ENCODE measurements around the gene GPM6B. TPM values are rescaled to one million over a fixed set of nuclear protein-coding genes. Genes with fewer than 3 reads are reported as not detected.

Gene GPM6B
- total RNA-seq, 2 experiments from 2014 or later, result not detected

DNA sequence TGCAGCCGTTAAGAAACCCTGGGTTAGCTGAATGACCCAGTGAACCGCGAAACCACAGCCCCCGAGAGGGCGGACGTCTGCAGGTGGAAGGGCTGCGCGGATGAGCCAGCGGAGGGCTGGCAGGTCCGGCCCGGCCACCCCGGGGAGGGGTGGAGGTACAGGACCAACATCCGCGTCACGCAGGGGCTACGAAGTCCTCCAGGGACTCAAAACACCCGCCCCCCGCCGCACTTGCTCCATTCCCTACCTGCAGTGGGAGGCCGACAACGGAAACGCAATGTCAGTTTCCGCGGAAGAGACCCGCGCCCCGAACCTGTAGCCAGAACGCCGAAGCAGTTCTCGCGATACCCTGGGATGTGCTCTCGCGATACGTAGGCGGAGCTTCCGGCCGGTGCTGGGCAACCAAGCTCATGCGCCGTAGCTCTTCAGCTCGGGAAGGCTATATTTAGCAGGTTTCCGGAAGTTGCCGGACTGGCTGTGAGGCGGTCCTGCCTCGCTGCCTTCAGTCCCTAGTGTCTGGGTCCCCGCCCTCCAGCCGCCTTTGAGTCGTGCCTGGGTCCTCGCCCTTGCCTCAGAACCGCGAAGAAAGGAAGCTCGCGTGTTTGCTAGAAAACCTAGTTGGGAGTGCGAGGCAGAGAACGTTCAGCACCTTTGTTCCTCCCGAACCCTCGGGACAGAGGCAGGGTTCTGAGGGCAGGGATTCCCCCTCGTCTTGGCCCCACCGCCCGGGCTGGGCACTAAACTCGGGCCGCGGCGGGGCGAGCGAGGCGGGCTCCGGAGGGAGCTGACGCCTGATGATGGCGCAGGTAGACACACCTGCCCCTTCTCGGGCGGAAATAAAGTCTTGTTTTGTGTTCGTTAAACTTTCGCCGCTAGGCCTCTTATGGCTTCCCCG, 82.4 kb downstream of the GPM6B start, which contains the start of the genes OFD1 and TRAPPC2:
Gene OFD1 (plus strand): TSS at position 471 of the 895 bp plus-strand sequence. CDS start 324 bp downstream, at position 795.
Gene TRAPPC2 (minus strand): TSS at position 343 of the 895 bp plus-strand sequence. CDS start 14,657 bp downstream, outside the sequence.
- Histone ChIP-seq H3K9me3 (ENCODE audit: low read length) (no peaks in the 10 kb centered on the region), H3K4me1 (ENCODE audit: insufficient read depth, low read length, poor library complexity, severe bottlenecking) (peaks cover 36% of the 10 kb centered on the region)
- BruUV-seq (replicated peaks), result no TSS peak

DNA sequence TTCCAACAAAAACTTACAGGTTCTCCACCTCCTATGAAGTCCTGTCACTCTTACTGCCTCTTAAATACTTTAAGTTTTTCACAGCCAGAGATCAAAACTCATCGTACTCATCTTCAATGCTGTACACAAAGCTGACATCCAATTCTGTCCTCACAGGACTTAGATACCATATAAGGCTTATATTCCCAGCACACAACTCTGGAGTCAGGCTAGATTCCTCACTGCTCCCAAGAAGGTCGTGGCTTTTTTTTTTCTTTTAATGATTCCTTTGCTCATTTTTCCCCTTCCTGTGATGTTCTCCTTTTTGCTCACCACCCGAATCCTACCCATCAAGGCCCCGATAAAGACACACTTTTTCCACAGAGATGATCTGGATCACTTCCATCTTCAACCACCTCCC, 83.4 kb downstream of the GPM6B start:
- Histone ChIP-seq H3K79me2 (ENCODE audit: insufficient read depth, low read depth, low read length) (peaks cover 86% of the 10 kb centered on the region), H2AFZ (ENCODE audit: low read length) (no peak overlapping the region), H3K9me3 (ENCODE audit: low read length) (no peaks in the 10 kb centered on the region), H3K4me2 (ENCODE audit: low read length) (peak overlapping the region; percentile 86), H3K27ac (ENCODE audit: low read depth, low read length, poor library complexity, severe bottlenecking) (peak overlapping the region; percentile 99), H4K20me1 (ENCODE audit: insufficient read depth, low read length) (no peaks in the 10 kb centered on the region), H3K9me2 (ENCODE audit: insufficient read depth, low read length) (no peaks in the 10 kb centered on the region), H3K4me3 (ENCODE audit: low read depth, low read length, poor library complexity, severe bottlenecking) (peak overlapping the region; percentile 85), H3K4me1 (ENCODE audit: insufficient read depth, low read length, poor library complexity, severe bottlenecking) (peaks cover 31% of the 10 kb centered on the region), H3K36me3 (ENCODE audit: insufficient read depth, low read length) (peaks cover 39% of the 10 kb centered on the region)
- TF ChIP-seq, protein P1, sequence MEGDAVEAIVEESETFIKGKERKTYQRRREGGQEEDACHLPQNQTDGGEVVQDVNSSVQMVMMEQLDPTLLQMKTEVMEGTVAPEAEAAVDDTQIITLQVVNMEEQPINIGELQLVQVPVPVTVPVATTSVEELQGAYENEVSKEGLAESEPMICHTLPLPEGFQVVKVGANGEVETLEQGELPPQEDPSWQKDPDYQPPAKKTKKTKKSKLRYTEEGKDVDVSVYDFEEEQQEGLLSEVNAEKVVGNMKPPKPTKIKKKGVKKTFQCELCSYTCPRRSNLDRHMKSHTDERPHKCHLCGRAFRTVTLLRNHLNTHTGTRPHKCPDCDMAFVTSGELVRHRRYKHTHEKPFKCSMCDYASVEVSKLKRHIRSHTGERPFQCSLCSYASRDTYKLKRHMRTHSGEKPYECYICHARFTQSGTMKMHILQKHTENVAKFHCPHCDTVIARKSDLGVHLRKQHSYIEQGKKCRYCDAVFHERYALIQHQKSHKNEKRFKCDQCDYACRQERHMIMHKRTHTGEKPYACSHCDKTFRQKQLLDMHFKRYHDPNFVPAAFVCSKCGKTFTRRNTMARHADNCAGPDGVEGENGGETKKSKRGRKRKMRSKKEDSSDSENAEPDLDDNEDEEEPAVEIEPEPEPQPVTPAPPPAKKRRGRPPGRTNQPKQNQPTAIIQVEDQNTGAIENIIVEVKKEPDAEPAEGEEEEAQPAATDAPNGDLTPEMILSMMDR (conservative IDR thresholded peaks at IDR 0.05; ENCODE audit: low read length), result no peak
- TF ChIP-seq EZH2phosphoT487 (IDR thresholded peaks at IDR 0.05; ENCODE audit: borderline replicate concordance, low read depth, low read length), result no peak
- ChIA-PET CTCF (ENCODE audit: unreplicated experiment) (interaction anchor here (1.4 kb wide), 1 partner anchor 34 kb away, joined by 3 read pairs; no protein-coding TSS in a partner anchor), POLR2A (interaction anchor here (0.5 to 5.6 kb wide), 9 partner anchors 10 to 948 kb away, joined by 3 to 52 read pairs (median 8); partner anchors contain the start of genes GEMIN8 and RAB9A)
- BruUV-seq (replicated peaks), result no TSS peak
- no peak for DNase-seq (ENCODE audit: low spot score)
- intact Hi-C loops (cut with micrococcal nuclease; ENCODE audit: unreplicated experiment), result loop anchor here (5.0 to 10.0 kb wide), 5 partner anchors 36 to 776 kb away; partner anchors contain the start of gene GEMIN8

More for the DNA sequence above, 82.4 kb downstream of the GPM6B start, which contains the start of the genes OFD1 and TRAPPC2:
- peaks cover 48% of the 10 kb centered on the region for H3K36me3 ChIP-seq (ENCODE audit: insufficient read depth, low read length)
- TF ChIP-seq EZH2phosphoT487 (IDR thresholded peaks at IDR 0.05; ENCODE audit: borderline replicate concordance, low read depth, low read length), result no peak
- TF ChIP-seq, protein P1 (conservative IDR thresholded peaks at IDR 0.05; ENCODE audit: low read length), result no peak; the same call in 1 of the 2 replicates
- H3K27ac ChIP-seq (ENCODE audit: low read depth, low read length, poor library complexity, severe bottlenecking), result peak within 1 kb of the TSS; percentile 99
- peak within 1 kb of the TSS; percentile 86 for H3K4me2 ChIP-seq (ENCODE audit: low read length)
- intact Hi-C loops (cut with micrococcal nuclease; ENCODE audit: unreplicated experiment), result loop anchor here (2.0 to 10.0 kb wide), 7 partner anchors 24 to 777 kb away; partner anchors contain the start of genes GEMIN8 and TCEANC
- H3K79me2 ChIP-seq (ENCODE audit: insufficient read depth, low read depth, low read length), result peaks cover 88% of the 10 kb centered on the region
- no peak within 1 kb of the TSS for H2AFZ ChIP-seq (ENCODE audit: low read length)
- no peaks in the 10 kb centered on the region for H4K20me1 ChIP-seq (ENCODE audit: insufficient read depth, low read length)
- H3K4me3 ChIP-seq (ENCODE audit: low read depth, low read length, poor library complexity, severe bottlenecking), result peak within 1 kb of the TSS; percentile 85
- peak; percentile 97 for DNase-seq (ENCODE audit: low spot score)
- ChIA-PET CTCF (ENCODE audit: unreplicated experiment) (interaction anchor here (0.9 to 1.4 kb wide), 3 partner anchors 9 to 35 kb away, joined by 3 to 4 read pairs (median 3); no protein-coding TSS in a partner anchor), POLR2A (interaction anchor here (0.5 to 5.6 kb wide), 16 partner anchors 9 to 949 kb away, joined by 3 to 52 read pairs (median 6); partner anchors contain the start of genes GEMIN8 and RAB9A)
- no peaks in the 10 kb centered on the region for H3K9me2 ChIP-seq (ENCODE audit: insufficient read depth, low read length)
